ENCODE data around the gene TACR1.
A peak's percentile ranks its signal among the peaks of the same experiment; 100 is the strongest.

The TACR1 gene

GRCh38 chr2:75211266-75211770, 12.0 kb upstream of the TACR1 start:
- Mint-ChIP-seq H3K36me3 (peaks cover 7% of the 10 kb centered on the region), H3K4me1 (ENCODE audit: low read depth) (peaks cover 6% of the 10 kb centered on the region), H3K27ac (no peak overlapping the region), H3K4me3 (no peak overlapping the region), H3K9me3 (ENCODE audit: low read depth) (no peaks in the 10 kb centered on the region), H3K27me3 (peaks cover 9% of the 10 kb centered on the region)

- H3K4me3 Mint-ChIP-seq = no peak overlapping the region
- H3K27me3 Mint-ChIP-seq = peaks cover 12% of the 10 kb centered on the region
- H3K4me1 Mint-ChIP-seq (ENCODE audit: low read depth) = peaks cover 6% of the 10 kb centered on the region
- no peak overlapping the region for H3K27ac Mint-ChIP-seq
- peaks cover 7% of the 10 kb centered on the region for H3K36me3 Mint-ChIP-seq
- no peaks in the 10 kb centered on the region for H3K9me3 Mint-ChIP-seq (ENCODE audit: low read depth)
Measured at GRCh38 chr2:75210409-75210808, 11.1 kb upstream of the TACR1 start.

GRCh38 chr2:75208738-75209137, 9.4 kb upstream of the TACR1 start:
- Mint-ChIP-seq H3K27ac (no peak overlapping the region), H3K36me3 (peaks cover 7% of the 10 kb centered on the region), H3K27me3 (peaks cover 16% of the 10 kb centered on the region), H3K4me1 (ENCODE audit: low read depth) (peaks cover 6% of the 10 kb centered on the region), H3K9me3 (ENCODE audit: low read depth) (no peaks in the 10 kb centered on the region), H3K4me3 (no peak overlapping the region)

GRCh38 chr2:75204833-75205232, 5.5 kb upstream of the TACR1 start:
- Mint-ChIP-seq H3K9me3 (ENCODE audit: low read depth) (no peaks in the 10 kb centered on the region), H3K27me3 (peaks cover 25% of the 10 kb centered on the region), H3K36me3 (peaks cover 2% of the 10 kb centered on the region), H3K4me3 (no peak overlapping the region), H3K27ac (no peak overlapping the region), H3K4me1 (ENCODE audit: low read depth) (peaks cover 6% of the 10 kb centered on the region)

GRCh38 chr2:75202359-75202758, 3.0 kb upstream of the TACR1 start:
- no peak overlapping the region for H3K4me3 Mint-ChIP-seq
- peaks cover 14% of the 10 kb centered on the region for H3K4me1 Mint-ChIP-seq (ENCODE audit: low read depth)
- H3K27me3 Mint-ChIP-seq = peaks cover 37% of the 10 kb centered on the region
- no peaks in the 10 kb centered on the region for H3K36me3 Mint-ChIP-seq
- H3K27ac Mint-ChIP-seq = no peak overlapping the region
- no peaks in the 10 kb centered on the region for H3K9me3 Mint-ChIP-seq (ENCODE audit: low read depth)

GRCh38 chr2:75200140-75201096, 1.1 kb upstream of the TACR1 start:
- Mint-ChIP-seq H3K27me3 (peaks cover 40% of the 10 kb centered on the region), H3K27ac (no peak overlapping the region), H3K9me3 (ENCODE audit: low read depth) (no peaks in the 10 kb centered on the region), H3K36me3 (no peaks in the 10 kb centered on the region), H3K4me1 (ENCODE audit: low read depth) (peaks cover 14% of the 10 kb centered on the region), H3K4me3 (peak overlapping the region; percentile 85)

- Mint-ChIP-seq H3K9me3 (ENCODE audit: low read depth) (no peaks in the 10 kb centered on the region), H3K36me3 (no peaks in the 10 kb centered on the region), H3K27ac (no peak overlapping the region), H3K27me3 (peaks cover 28% of the 10 kb centered on the region), H3K4me1 (ENCODE audit: low read depth) (peaks cover 8% of the 10 kb centered on the region), H3K4me3 (no peak overlapping the region)
Measured at GRCh38 chr2:75195076-75195691, 4.1 kb downstream of the TACR1 start.

GRCh38 chr2:75194184-75194868, 5.0 kb downstream of the TACR1 start:
- H3K27ac Mint-ChIP-seq = no peak overlapping the region
- peaks cover 4% of the 10 kb centered on the region for H3K4me1 Mint-ChIP-seq (ENCODE audit: low read depth)
- no peaks in the 10 kb centered on the region for H3K36me3 Mint-ChIP-seq
- H3K27me3 Mint-ChIP-seq = peaks cover 24% of the 10 kb centered on the region
- no peak overlapping the region for H3K4me3 Mint-ChIP-seq
- H3K9me3 Mint-ChIP-seq (ENCODE audit: low read depth) = no peaks in the 10 kb centered on the region

GRCh38 chr2:75192496-75192895, 6.8 kb downstream of the TACR1 start:
- peaks cover 12% of the 10 kb centered on the region for H3K27me3 Mint-ChIP-seq
- no peak overlapping the region for H3K4me3 Mint-ChIP-seq
- H3K4me1 Mint-ChIP-seq (ENCODE audit: low read depth) = no peaks in the 10 kb centered on the region
- H3K27ac Mint-ChIP-seq = no peak overlapping the region
- H3K36me3 Mint-ChIP-seq = no peaks in the 10 kb centered on the region
- H3K9me3 Mint-ChIP-seq (ENCODE audit: low read depth) = no peaks in the 10 kb centered on the region

- Mint-ChIP-seq H3K4me1 (ENCODE audit: low read depth) (no peaks in the 10 kb centered on the region), H3K4me3 (no peak overlapping the region), H3K36me3 (no peaks in the 10 kb centered on the region), H3K27me3 (peaks cover 6% of the 10 kb centered on the region), H3K27ac (no peak overlapping the region), H3K9me3 (ENCODE audit: low read depth) (no peaks in the 10 kb centered on the region)
Measured at GRCh38 chr2:75190271-75190990, 8.9 kb downstream of the TACR1 start.

GRCh38 chr2:75186821-75187220, 12.5 kb downstream of the TACR1 start:
- Mint-ChIP-seq H3K27me3 (peaks cover 1% of the 10 kb centered on the region), H3K27ac (no peak overlapping the region), H3K4me1 (ENCODE audit: low read depth) (no peaks in the 10 kb centered on the region), H3K9me3 (ENCODE audit: low read depth) (no peaks in the 10 kb centered on the region), H3K36me3 (no peaks in the 10 kb centered on the region), H3K4me3 (no peak overlapping the region)

- no peaks in the 10 kb centered on the region for H3K4me1 Mint-ChIP-seq (ENCODE audit: low read depth)
- no peak overlapping the region for H3K4me3 Mint-ChIP-seq
- H3K27ac Mint-ChIP-seq = no peak overlapping the region
- H3K27me3 Mint-ChIP-seq = no peaks in the 10 kb centered on the region
- no peaks in the 10 kb centered on the region for H3K9me3 Mint-ChIP-seq (ENCODE audit: low read depth)
- no peaks in the 10 kb centered on the region for H3K36me3 Mint-ChIP-seq
Measured at GRCh38 chr2:75182606-75183005, 16.7 kb downstream of the TACR1 start.

- no peaks in the 10 kb centered on the region for H3K9me3 Mint-ChIP-seq (ENCODE audit: low read depth)
- no peaks in the 10 kb centered on the region for H3K27me3 Mint-ChIP-seq
- H3K4me3 Mint-ChIP-seq = no peak overlapping the region
- no peak overlapping the region for H3K27ac Mint-ChIP-seq
- no peaks in the 10 kb centered on the region for H3K36me3 Mint-ChIP-seq
- H3K4me1 Mint-ChIP-seq (ENCODE audit: low read depth) = no peaks in the 10 kb centered on the region
Measured at GRCh38 chr2:75180476-75180875, 18.8 kb downstream of the TACR1 start.

- Mint-ChIP-seq H3K9me3 (ENCODE audit: low read depth) (no peaks in the 10 kb centered on the region), H3K36me3 (no peaks in the 10 kb centered on the region), H3K4me1 (ENCODE audit: low read depth) (no peaks in the 10 kb centered on the region), H3K4me3 (no peak overlapping the region), H3K27ac (no peak overlapping the region), H3K27me3 (no peaks in the 10 kb centered on the region)
Measured at GRCh38 chr2:75177427-75177826, 21.9 kb downstream of the TACR1 start.

Data from activated naive CD8-positive, alpha-beta T cell (primary cell).